Testis (tissue), 2 donors: Measurements from ENCODE around the gene LYST.

ENCODE experiments used
- CTCF ChIP-seq, 3 experiments: fragments of 450-650 bp in 2 of 3; fragments of 200-600 bp in 1 of 3; sonication (generic) in 1 of 3; IDR thresholded peaks; one replicate each; pipeline ENCODE4 v1.5.1; 2016 to 2019; ENCODE audit warnings: antibody characterized with exemption in 3 of 3, mild to moderate bottlenecking in 2 of 3, moderate library complexity in 1 of 3
- POLR2A ChIP-seq: fragments of 450-650 bp; IDR thresholded peaks from one replicate; pipeline ENCODE4 v1.6.1; 2017; ENCODE audit warnings: antibody characterized with exemption, mild to moderate bottlenecking, moderate library complexity

DNA sequence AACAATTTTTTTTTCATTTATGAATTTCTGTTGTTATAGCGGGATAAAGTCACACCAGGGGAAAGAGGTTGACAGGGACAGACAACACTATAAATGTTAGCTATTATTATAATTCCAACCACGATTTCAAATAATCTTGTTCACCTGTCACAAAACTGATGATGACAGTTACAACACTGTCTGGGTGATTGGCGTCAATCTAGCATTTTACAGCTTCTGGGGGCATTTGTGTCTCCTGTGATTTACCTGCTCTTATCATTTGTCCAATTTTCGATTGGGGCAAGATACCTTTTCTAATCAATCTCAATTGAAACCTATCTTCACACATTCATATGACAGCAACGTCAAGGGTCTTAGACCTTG is 44.6 kb upstream of the LYST start:
- TF ChIP-seq CTCF (IDR thresholded peaks at IDR 0.05) = no peak
- no peak for TF ChIP-seq POLR2A
